Measurements from ENCODE around the gene NUFIP1.

DNA sequence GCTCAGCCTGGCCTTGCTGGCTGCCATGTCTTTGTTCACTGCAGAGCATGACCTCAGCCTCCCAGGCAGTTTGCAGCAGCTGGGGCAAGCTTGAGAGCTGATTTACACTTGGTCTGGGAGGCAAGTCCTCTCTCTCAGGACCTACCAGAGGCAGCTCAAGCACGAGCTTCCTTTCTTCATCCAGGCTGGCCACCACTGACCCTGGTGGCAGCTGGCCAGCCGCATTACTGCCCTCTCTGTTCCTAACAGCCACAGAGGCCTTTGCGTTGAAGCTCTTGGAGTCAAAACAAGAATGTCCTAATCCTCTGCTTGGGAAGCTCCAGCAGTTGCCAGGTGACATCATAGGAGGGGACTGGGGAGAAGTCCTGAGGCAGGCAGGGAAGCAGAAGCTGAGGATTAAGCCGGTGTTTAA is 85.7 kb downstream of the NUFIP1 start:
- TF ChIP-seq, protein P1, sequence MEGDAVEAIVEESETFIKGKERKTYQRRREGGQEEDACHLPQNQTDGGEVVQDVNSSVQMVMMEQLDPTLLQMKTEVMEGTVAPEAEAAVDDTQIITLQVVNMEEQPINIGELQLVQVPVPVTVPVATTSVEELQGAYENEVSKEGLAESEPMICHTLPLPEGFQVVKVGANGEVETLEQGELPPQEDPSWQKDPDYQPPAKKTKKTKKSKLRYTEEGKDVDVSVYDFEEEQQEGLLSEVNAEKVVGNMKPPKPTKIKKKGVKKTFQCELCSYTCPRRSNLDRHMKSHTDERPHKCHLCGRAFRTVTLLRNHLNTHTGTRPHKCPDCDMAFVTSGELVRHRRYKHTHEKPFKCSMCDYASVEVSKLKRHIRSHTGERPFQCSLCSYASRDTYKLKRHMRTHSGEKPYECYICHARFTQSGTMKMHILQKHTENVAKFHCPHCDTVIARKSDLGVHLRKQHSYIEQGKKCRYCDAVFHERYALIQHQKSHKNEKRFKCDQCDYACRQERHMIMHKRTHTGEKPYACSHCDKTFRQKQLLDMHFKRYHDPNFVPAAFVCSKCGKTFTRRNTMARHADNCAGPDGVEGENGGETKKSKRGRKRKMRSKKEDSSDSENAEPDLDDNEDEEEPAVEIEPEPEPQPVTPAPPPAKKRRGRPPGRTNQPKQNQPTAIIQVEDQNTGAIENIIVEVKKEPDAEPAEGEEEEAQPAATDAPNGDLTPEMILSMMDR (IDR thresholded peaks at IDR 0.05), result no peak
- no peak for TF ChIP-seq EMX1 (CRISPR knock-in tag; IDR thresholded peaks at IDR 0.05)
- TF ChIP-seq, protein P2, sequence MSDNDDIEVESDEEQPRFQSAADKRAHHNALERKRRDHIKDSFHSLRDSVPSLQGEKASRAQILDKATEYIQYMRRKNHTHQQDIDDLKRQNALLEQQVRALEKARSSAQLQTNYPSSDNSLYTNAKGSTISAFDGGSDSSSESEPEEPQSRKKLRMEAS (CRISPR knock-in tag; IDR thresholded peaks at IDR 0.05), result no peak
- no peak for TF ChIP-seq ETV6 (CRISPR knock-in tag; IDR thresholded peaks at IDR 0.05)
- TF ChIP-seq, protein P3, sequence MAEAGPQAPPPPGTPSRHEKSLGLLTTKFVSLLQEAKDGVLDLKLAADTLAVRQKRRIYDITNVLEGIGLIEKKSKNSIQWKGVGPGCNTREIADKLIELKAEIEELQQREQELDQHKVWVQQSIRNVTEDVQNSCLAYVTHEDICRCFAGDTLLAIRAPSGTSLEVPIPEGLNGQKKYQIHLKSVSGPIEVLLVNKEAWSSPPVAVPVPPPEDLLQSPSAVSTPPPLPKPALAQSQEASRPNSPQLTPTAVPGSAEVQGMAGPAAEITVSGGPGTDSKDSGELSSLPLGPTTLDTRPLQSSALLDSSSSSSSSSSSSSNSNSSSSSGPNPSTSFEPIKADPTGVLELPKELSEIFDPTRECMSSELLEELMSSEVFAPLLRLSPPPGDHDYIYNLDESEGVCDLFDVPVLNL (CRISPR knock-in tag; IDR thresholded peaks at IDR 0.05; ENCODE audit: borderline replicate concordance, low read depth), result no peak
- TF ChIP-seq ZNF232 (CRISPR knock-in tag; IDR thresholded peaks at IDR 0.05), result no peak
- TF ChIP-seq, protein P4, sequence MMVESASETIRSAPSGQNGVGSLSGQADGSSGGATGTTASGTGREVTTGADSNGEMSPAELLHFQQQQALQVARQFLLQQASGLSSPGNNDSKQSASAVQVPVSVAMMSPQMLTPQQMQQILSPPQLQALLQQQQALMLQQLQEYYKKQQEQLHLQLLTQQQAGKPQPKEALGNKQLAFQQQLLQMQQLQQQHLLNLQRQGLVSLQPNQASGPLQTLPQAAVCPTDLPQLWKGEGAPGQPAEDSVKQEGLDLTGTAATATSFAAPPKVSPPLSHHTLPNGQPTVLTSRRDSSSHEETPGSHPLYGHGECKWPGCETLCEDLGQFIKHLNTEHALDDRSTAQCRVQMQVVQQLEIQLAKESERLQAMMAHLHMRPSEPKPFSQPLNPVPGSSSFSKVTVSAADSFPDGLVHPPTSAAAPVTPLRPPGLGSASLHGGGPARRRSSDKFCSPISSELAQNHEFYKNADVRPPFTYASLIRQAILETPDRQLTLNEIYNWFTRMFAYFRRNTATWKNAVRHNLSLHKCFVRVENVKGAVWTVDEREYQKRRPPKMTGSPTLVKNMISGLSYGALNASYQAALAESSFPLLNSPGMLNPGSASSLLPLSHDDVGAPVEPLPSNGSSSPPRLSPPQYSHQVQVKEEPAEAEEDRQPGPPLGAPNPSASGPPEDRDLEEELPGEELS (CRISPR knock-in tag; IDR thresholded peaks at IDR 0.05), result no peak
- no peak for TF ChIP-seq ATF1 (CRISPR knock-in tag; IDR thresholded peaks at IDR 0.05)
- TF ChIP-seq RELA (CRISPR knock-in tag; IDR thresholded peaks at IDR 0.05; ENCODE audit: borderline replicate concordance), result no peak
- no peak for TF ChIP-seq ZNF416 (CRISPR knock-in tag; IDR thresholded peaks at IDR 0.05)

Data from WTC11 (cell line).